CD1c-positive myeloid dendritic cell (primary cell): ENCODE results near the gene PSME2.
"Not testable (repeated sequence)": the region's sequence is repeated elsewhere in the genome, so short reads cannot be mapped to it uniquely, and the experiment has no call there.

Experiments
- DNase-seq: peaks from one replicate; pipeline ENCODE4 v3.0.0-alpha.2; 2016; ENCODE audit errors: extremely low spot score

Gene PSME2

GRCh38 chr14:24114532-24115421 lies 31.6 kb downstream of the PSME2 start, which contains the start of the genes DCAF11 and NRL:
Gene DCAF11 (plus strand): TSS chr14:24114777. CDS start chr14:24115595, 818 bp downstream.
Gene NRL (minus strand): TSS chr14:24114949. CDS start chr14:24082848, 32,101 bp downstream.
- peak; percentile 99 for DNase-seq

- DNase-seq, result peak; percentile 96
Observed at GRCh38 chr14:24113801-24114531, 32.4 kb downstream of the PSME2 start.

- DNase-seq, result peak; percentile 11
Observed at GRCh38 chr14:24113379-24113800, 33.0 kb downstream of the PSME2 start.

GRCh38 chr14:24110523-24110922 lies 35.9 kb downstream of the PSME2 start:
- no peak for DNase-seq

- no peak for DNase-seq
Observed at GRCh38 chr14:24110060-24110459, 36.4 kb downstream of the PSME2 start.

GRCh38 chr14:24108336-24108874 lies 38.0 kb downstream of the PSME2 start:
- no peak for DNase-seq

GRCh38 chr14:24106672-24107271 lies 39.6 kb downstream of the PSME2 start:
- DNase-seq, result no peak

GRCh38 chr14:24105609-24106239 lies 40.7 kb downstream of the PSME2 start:
- not testable (repeated sequence) for DNase-seq

- DNase-seq, result no peak
Observed at GRCh38 chr14:24103451-24103850, 43.0 kb downstream of the PSME2 start.

- DNase-seq, result no peak
Observed at GRCh38 chr14:24102357-24103048, 43.9 kb downstream of the PSME2 start.

GRCh38 chr14:24100982-24101494 lies 45.4 kb downstream of the PSME2 start:
- DNase-seq, result no peak

GRCh38 chr14:24100197-24100981 lies 46.0 kb downstream of the PSME2 start:
- peak; percentile 10 for DNase-seq

- DNase-seq, result no peak
Observed at GRCh38 chr14:24098927-24099813, 47.2 kb downstream of the PSME2 start.

- no peak for DNase-seq
Observed at GRCh38 chr14:24098229-24098926, 48.0 kb downstream of the PSME2 start.

- no peak for DNase-seq
Observed at GRCh38 chr14:24096545-24097181, 49.7 kb downstream of the PSME2 start.

GRCh38 chr14:24095271-24096068 lies 50.9 kb downstream of the PSME2 start:
- DNase-seq, result peak; percentile 85

GRCh38 chr14:24094841-24095270 lies 51.6 kb downstream of the PSME2 start:
- DNase-seq, result no peak
